GM13977 (cell line): ENCODE measurements around the gene SYVN1.

Experiments used
- DNase-seq: peaks from one replicate; pipeline ENCODE4 v3.0.0; 2012; ENCODE audit warnings: low spot score
- in situ Hi-C: fragments of 300-500 bp; cut with MboI; formaldehyde crosslinking; loops from one replicate; pipeline ENCODE4 v1.12.0; 2022; ENCODE audit warnings: low sequenced_read_pairs, low pct_unique_long_range_greater_than_20kb, mixed read lengths, inconsistent platforms; ENCODE audit not compliant: unreplicated experiment
- TF ChIP-seq, protein P1 (sequence below): IDR thresholded peaks from 2 replicates; pipeline ENCODE4 v1.5.1; 2012; ENCODE audit warnings: mild to moderate bottlenecking, control low read depth; ENCODE audit not compliant: insufficient read depth; ENCODE audit errors: extremely low read depth, missing control alignments

The SYVN1 gene

GRCh38 chr11:65172600-65172999 lies 38.3 kb upstream of the SYVN1 start:
- in situ Hi-C loops = no loop called here
- DNase-seq = no peak
- TF ChIP-seq, protein P1, sequence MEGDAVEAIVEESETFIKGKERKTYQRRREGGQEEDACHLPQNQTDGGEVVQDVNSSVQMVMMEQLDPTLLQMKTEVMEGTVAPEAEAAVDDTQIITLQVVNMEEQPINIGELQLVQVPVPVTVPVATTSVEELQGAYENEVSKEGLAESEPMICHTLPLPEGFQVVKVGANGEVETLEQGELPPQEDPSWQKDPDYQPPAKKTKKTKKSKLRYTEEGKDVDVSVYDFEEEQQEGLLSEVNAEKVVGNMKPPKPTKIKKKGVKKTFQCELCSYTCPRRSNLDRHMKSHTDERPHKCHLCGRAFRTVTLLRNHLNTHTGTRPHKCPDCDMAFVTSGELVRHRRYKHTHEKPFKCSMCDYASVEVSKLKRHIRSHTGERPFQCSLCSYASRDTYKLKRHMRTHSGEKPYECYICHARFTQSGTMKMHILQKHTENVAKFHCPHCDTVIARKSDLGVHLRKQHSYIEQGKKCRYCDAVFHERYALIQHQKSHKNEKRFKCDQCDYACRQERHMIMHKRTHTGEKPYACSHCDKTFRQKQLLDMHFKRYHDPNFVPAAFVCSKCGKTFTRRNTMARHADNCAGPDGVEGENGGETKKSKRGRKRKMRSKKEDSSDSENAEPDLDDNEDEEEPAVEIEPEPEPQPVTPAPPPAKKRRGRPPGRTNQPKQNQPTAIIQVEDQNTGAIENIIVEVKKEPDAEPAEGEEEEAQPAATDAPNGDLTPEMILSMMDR = no peak

- DNase-seq = no peak
- in situ Hi-C loops = no loop called here
- TF ChIP-seq, protein P1 = no peak
Measured at GRCh38 chr11:65170058-65170534, 35.8 kb upstream of the SYVN1 start, which contains the start of gene SPDYC. Gene SPDYC (plus strand): TSS chr11:65170233. CDS start chr11:65171358, 1,125 bp downstream.

DNA sequence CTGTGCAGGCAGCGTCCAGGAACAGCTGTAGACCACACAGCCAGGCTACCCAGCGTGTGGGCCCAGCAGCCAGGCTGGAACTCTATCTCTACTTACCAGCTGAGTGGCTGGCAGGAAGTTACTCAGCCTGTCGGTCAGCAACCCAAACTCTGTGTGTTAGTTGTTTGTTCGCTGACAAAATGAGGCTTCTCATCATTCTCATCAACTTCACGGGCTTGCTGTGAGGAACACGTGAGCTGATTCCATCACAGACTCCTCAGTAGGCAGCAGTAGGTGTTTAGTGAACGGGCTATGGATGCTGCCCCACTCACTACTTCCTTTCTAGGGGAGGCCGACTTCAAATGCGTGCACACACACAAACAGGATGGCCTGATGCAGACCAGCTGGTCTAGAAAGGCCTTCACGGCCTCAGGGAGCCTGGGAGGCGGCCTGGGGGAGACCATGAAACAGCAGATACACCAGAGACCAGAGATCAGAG lies 34.9 kb upstream of the SYVN1 start:
- in situ Hi-C loops = no loop called here
- no peak for DNase-seq
- TF ChIP-seq, protein P1 = no peak

DNA sequence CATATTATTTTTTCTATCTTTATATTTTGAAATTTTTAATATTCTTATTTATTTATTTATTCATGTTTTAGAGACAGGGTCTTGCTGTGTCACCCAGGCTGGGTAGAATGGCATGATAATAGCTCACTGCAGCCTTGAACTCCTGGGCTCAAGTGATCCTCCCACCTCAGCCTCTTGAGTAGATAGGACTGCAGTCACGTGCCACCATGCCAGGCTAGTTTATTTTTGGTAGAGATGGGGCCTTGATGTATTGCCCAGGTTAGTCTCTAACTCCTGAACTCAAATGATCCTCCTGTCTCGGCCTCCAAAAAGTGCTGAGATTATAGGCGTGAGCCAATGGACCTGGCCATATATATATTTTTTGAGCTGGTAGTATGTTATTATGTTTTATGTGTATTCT lies 33.3 kb upstream of the SYVN1 start:
- TF ChIP-seq, protein P1 = no peak
- DNase-seq = no peak
- in situ Hi-C loops = no loop called here

DNA sequence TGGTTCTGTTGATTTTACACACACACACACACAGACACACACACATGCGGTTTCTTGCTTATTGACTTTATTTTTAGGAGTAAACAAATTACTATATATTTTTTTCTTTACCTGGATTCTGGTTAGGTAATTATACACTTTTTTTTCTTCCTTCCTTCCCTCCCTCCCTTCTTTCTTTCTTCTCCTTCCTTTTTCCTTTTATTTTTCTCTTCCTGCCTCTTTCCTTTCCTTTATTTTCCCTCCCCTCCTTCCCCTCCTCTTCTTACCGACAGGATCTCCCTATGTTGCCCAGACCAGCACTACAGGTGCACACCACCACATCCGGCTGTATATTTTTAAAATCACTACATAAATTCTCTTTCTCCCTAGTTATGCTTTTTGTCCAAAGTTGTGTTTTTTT lies 32.6 kb upstream of the SYVN1 start:
- DNase-seq = no peak
- in situ Hi-C loops = no loop called here
- TF ChIP-seq, protein P1 = no peak

DNA sequence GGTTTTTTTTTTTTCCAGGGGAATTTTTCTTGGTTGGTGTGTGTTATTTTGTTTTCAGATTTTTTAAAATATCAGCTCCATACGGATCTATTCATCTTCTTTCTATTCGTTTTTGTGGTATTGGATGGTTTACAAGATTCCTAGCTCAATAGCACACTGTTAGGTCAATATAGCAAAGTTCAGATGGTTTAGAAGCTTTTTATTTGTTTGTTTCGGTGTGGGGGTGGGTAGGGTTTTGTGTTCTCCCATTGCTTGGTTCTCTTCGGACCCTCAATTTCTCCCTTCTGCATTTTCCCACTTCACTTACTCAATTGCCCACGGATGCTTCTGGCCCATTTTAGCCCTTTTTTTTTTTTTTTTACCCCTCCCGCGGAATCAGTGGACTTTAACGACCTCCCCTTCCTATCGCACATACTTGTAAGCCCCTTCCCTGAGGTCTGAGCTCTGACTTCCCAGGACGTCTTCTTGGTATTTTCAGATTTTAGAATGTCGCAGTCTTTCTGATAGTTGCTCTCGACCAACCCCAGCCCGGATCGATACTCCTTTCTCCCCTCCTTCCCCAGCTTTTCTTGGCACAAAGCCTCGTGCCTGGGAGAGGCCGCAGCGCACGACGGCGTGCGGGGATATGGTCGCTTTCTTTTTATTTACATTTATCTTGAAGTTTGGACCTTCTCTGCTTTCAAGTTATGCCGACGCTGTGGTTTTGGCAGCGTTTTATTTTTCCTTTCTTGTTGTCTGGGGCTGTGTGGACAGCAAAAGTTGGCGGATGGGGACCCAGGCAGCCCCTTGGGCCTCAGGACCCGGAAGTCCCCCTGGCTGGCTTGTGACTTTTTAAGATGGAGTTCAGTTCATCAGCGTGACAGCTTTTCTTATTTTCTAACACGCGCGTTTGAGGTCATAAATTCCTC lies 31.3 kb upstream of the SYVN1 start:
- in situ Hi-C loops = no loop called here
- TF ChIP-seq, protein P1 = no peak
- no peak for DNase-seq
